Cardiac muscle cell (in vitro differentiated cells and primary cell): ENCODE data around the gene PRKG1. TPM values are rescaled to one million over a fixed set of nuclear protein-coding genes. Genes with fewer than 3 reads are reported as not detected.

Experiments used
- DNase-seq, 2 donors: peaks; one replicate each; pipeline versions ENCODE4 v3.0.0 to v3.0.0-alpha.2; 2010 to 2017; ENCODE audit warnings: low read depth in 1 of 2, low spot score in 1 of 2
- H3K27ac ChIP-seq: fragments of 200-600 bp; sonication (generic); 2 replicates; pipeline ENCODE4 v1.5.1; 2016
- H3K27me3 ChIP-seq: fragments of 200-600 bp; sonication (generic); 2 replicates; pipeline ENCODE4 v1.6.0; 2016; ENCODE audit warnings: control low read depth
- H3K36me3 ChIP-seq: fragments of 200-600 bp; sonication (generic); 2 replicates; pipeline ENCODE4 v1.5.1; 2016; ENCODE audit warnings: control low read depth
- H3K4me1 ChIP-seq: fragments of 200-600 bp; sonication (generic); 2 replicates; pipeline ENCODE4 v1.8.1; 2017; ENCODE audit warnings: low read depth, mild to moderate bottlenecking, mixed run types
- H3K4me3 ChIP-seq: fragments of 200-600 bp; sonication (generic); 2 replicates; pipeline ENCODE4 v1.5.1; 2016; ENCODE audit warnings: mild to moderate bottlenecking
- H3K9me3 ChIP-seq: fragments of 200-600 bp; sonication (generic); 2 replicates; pipeline ENCODE4 v1.5.1; 2017; ENCODE audit warnings: low read depth, mild to moderate bottlenecking, control low read depth
- polyA plus RNA-seq: library from polyadenylated mRNA; unstranded; fragments of >200 nt; fragmentation: Nextera tagmentation; extraction: Ambion mirVana; gene quantifications from 2 replicates; pipeline ENCODE4 v1.2.1, GENCODE V29; 2016
- total RNA-seq: library from RNA; depleted of rRNA; stranded (reverse); fragments of >200 nt; gene quantifications from 2 replicates; pipeline ENCODE4 v1.2.3, GENCODE V29; 2016
- TF ChIP-seq, protein P1 (sequence below): IDR thresholded peaks from 2 replicates; pipeline ENCODE4 v1.5.1; 2012; ENCODE audit warnings: low read depth, mild to moderate bottlenecking, low read length

The PRKG1 gene
- total and polyA plus RNA-seq, 2 experiments from 2014 or later = 2.9 to 13.3 TPM

DNA sequence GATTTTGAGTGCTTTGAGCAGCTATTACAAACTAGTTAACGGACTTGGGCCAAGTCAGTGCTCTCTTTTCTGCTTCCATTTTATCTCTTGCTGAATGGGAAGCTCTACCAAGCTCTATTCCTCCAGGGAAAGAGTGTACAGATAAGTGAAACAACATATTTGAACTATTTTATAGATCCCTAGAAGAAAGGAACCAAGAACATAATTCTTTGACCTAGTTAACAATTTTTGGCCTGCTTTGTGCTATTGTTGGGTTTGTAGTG lies 244.8 kb downstream of the PRKG1 start:
- no peak overlapping the region for H3K4me3 ChIP-seq
- H3K36me3 ChIP-seq = no peaks in the 10 kb centered on the region
- H3K27ac ChIP-seq = no peak overlapping the region
- no peaks in the 10 kb centered on the region for H3K27me3 ChIP-seq
- TF ChIP-seq, protein P1, sequence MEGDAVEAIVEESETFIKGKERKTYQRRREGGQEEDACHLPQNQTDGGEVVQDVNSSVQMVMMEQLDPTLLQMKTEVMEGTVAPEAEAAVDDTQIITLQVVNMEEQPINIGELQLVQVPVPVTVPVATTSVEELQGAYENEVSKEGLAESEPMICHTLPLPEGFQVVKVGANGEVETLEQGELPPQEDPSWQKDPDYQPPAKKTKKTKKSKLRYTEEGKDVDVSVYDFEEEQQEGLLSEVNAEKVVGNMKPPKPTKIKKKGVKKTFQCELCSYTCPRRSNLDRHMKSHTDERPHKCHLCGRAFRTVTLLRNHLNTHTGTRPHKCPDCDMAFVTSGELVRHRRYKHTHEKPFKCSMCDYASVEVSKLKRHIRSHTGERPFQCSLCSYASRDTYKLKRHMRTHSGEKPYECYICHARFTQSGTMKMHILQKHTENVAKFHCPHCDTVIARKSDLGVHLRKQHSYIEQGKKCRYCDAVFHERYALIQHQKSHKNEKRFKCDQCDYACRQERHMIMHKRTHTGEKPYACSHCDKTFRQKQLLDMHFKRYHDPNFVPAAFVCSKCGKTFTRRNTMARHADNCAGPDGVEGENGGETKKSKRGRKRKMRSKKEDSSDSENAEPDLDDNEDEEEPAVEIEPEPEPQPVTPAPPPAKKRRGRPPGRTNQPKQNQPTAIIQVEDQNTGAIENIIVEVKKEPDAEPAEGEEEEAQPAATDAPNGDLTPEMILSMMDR = no peak
- H3K9me3 ChIP-seq = no peaks in the 10 kb centered on the region
- no peaks in the 10 kb centered on the region for H3K4me1 ChIP-seq
- no peak for DNase-seq

GRCh38 chr10:51321300-51321699 lies 247.0 kb downstream of the PRKG1 start:
- no peaks in the 10 kb centered on the region for H3K27me3 ChIP-seq

GRCh38 chr10:51321980-51322379 lies 247.7 kb downstream of the PRKG1 start:
- DNase-seq = peak in 1 of 2 donors; percentile 47
- Histone ChIP-seq H3K27ac (no peak overlapping the region), H3K4me1 (no peaks in the 10 kb centered on the region), H3K27me3 (no peaks in the 10 kb centered on the region), H3K4me3 (no peak overlapping the region), H3K9me3 (no peaks in the 10 kb centered on the region), H3K36me3 (no peaks in the 10 kb centered on the region)
- TF ChIP-seq, protein P1 = no peak

More at GRCh38 chr10:51321300-51321699, 247.0 kb downstream of the PRKG1 start:
- no peaks in the 10 kb centered on the region for H3K4me1 ChIP-seq
- TF ChIP-seq, protein P1 = no peak
- no peak overlapping the region for H3K27ac ChIP-seq
- DNase-seq = no peak
- no peaks in the 10 kb centered on the region for H3K36me3 ChIP-seq
- no peaks in the 10 kb centered on the region for H3K9me3 ChIP-seq
- H3K4me3 ChIP-seq = no peak overlapping the region

DNA sequence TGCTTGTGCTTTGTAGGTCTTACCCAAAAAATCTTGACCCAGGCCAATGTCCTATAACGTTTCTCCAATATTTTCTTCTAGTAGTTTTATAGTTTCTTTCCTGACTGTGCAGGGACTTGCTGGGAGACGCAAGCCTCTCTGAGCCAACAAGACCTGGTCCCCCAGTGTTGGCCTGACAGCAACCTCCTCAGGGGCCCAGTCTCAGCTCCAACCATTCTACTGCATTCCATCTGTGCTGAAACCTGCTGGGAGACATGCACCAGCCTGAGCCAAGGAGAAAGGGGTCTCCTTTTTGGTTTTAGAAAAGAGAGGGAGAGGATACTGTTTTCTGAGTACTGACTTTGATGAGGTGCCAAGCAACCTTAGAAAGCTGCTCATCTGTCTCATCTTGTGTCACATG lies 251.4 kb downstream of the PRKG1 start:
- H3K27ac ChIP-seq = no peak overlapping the region
- TF ChIP-seq, protein P1 = no peak
- no peak overlapping the region for H3K4me3 ChIP-seq
- H3K9me3 ChIP-seq = no peaks in the 10 kb centered on the region
- DNase-seq = no peak
- H3K27me3 ChIP-seq = no peaks in the 10 kb centered on the region
- H3K4me1 ChIP-seq = no peaks in the 10 kb centered on the region
- H3K36me3 ChIP-seq = no peaks in the 10 kb centered on the region

GRCh38 chr10:51326174-51326573 lies 251.9 kb downstream of the PRKG1 start:
- DNase-seq = no peak
- no peaks in the 10 kb centered on the region for H3K36me3 ChIP-seq
- H3K27me3 ChIP-seq = no peaks in the 10 kb centered on the region
- H3K27ac ChIP-seq = no peak overlapping the region
- TF ChIP-seq, protein P1 = no peak
- no peaks in the 10 kb centered on the region for H3K4me1 ChIP-seq
- H3K4me3 ChIP-seq = no peak overlapping the region
- H3K9me3 ChIP-seq = no peaks in the 10 kb centered on the region

DNA sequence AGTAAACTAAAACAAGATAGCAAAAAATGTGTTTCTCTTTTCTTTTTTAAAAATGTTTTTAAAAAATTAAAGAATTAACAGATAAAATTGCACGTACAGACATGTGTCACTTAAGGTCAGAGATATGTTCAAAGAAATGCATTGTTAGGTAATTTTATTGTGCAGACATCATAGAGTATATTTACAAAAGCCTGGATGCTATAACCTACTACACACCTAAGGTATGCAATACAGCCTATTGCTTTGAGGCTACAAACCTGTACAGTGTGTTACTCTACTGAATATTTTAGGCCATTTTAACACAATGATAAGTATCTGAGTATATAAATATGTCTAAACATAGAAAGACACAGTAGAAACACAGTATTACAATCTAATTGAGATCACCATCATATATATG lies 253.1 kb downstream of the PRKG1 start:
- Histone ChIP-seq H3K4me3 (no peak overlapping the region), H3K36me3 (no peaks in the 10 kb centered on the region), H3K27me3 (no peaks in the 10 kb centered on the region), H3K27ac (no peak overlapping the region), H3K9me3 (no peaks in the 10 kb centered on the region), H3K4me1 (no peaks in the 10 kb centered on the region)
- TF ChIP-seq, protein P1 = no peak
- no peak for DNase-seq
